Epithelial cell of esophagus (primary cell): ENCODE data around the gene MYCN.

ENCODE experiments used
- DNase-seq: peaks from one replicate; pipeline ENCODE4 v3.0.0; 2010; ENCODE audit warnings: low read depth
- H3K4me3 ChIP-seq: 2 replicates; pipeline ENCODE4 v1.5.1; 2011; ENCODE audit warnings: mild to moderate bottlenecking, low read length, control low read depth
- TF ChIP-seq, protein P1 (sequence below): IDR thresholded peaks from 2 replicates; pipeline ENCODE4 v1.5.1; 2011; ENCODE audit warnings: low read depth, mild to moderate bottlenecking, low read length, control low read depth, inconsistent platforms; ENCODE audit not compliant: insufficient read depth; ENCODE audit errors: missing control alignments

The MYCN gene

DNA sequence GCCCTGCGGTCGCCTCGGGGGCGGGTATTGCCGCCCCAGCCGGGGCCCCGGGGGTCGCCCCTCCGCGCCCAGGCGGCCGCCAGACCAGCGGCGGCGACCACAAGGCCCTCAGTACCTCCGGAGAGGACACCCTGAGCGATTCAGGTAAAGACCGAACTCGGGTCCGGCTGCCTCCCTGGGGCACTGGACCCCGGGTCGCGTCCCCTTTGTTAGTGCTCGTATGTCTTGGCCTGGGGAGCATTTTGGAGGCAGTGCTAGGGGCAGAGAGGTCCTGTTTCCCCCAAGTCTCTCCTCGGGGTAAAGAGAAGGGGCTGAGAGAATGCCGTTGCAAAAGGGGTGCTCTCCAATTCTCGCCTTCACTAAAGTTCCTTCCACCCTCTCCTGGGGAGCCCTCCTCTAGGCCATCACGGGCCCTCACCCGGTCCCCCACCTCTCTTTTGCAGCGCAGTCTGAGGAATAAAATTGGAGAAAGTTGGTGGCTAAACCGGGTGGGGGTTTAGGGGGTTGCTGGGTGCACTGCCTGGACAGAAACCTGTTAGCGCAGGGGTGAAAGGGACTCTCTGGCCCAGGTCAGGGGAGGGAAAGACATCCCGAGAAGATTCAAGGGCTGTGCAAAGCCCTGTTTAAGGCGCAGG, 2.5 kb downstream of the MYCN start:
- no peak for DNase-seq
- no peak overlapping the region for H3K4me3 ChIP-seq

DNA sequence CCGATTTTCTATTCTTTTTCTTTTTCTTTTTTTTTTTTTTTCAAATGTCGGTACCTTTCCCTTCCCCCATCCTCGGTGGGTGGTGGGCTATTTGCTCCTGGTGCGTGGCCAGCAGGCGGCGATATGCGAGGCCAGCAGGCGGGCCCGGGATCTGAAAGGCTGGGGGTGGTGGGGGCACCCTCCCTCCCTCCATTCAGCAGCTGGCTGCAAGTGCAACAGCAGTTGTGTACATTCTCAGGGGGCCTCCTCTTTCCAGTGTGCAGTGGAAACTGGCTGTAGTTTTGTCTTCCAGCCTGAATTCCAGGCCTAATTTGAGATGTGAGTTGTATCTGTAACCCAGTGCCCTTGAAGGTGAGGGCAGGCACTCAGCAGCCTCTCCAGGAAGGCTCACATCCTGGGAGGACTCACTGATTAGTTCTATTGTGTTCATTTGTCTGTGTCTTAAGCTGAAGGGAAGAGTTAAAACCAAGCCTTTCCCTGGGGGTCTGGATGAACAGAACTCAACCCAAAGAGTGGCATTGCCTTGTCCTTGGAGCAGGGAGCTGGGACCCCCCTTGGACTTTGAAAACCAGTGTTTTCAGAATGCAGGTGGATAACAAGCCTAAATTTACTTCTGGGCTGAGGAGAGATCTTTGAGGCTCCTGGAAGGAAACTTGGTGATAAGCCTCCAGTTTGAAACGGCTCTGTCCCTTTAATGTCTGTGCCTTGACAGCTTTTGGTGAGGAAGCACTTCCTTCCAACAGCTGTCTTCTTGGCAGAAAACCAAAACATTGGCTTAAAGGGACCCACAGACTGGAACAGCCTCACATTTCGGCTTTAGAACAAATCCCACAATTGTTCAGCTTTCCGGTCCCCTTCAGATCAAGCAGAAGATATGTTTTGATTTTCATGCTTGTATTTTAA, 3.3 kb downstream of the MYCN start:
- TF ChIP-seq, protein P1, sequence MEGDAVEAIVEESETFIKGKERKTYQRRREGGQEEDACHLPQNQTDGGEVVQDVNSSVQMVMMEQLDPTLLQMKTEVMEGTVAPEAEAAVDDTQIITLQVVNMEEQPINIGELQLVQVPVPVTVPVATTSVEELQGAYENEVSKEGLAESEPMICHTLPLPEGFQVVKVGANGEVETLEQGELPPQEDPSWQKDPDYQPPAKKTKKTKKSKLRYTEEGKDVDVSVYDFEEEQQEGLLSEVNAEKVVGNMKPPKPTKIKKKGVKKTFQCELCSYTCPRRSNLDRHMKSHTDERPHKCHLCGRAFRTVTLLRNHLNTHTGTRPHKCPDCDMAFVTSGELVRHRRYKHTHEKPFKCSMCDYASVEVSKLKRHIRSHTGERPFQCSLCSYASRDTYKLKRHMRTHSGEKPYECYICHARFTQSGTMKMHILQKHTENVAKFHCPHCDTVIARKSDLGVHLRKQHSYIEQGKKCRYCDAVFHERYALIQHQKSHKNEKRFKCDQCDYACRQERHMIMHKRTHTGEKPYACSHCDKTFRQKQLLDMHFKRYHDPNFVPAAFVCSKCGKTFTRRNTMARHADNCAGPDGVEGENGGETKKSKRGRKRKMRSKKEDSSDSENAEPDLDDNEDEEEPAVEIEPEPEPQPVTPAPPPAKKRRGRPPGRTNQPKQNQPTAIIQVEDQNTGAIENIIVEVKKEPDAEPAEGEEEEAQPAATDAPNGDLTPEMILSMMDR: peak; percentile 15
- no peak overlapping the region for H3K4me3 ChIP-seq
- no peak for DNase-seq

More for the DNA sequence above, 2.5 kb downstream of the MYCN start:
- TF ChIP-seq, protein P1: no peak

DNA sequence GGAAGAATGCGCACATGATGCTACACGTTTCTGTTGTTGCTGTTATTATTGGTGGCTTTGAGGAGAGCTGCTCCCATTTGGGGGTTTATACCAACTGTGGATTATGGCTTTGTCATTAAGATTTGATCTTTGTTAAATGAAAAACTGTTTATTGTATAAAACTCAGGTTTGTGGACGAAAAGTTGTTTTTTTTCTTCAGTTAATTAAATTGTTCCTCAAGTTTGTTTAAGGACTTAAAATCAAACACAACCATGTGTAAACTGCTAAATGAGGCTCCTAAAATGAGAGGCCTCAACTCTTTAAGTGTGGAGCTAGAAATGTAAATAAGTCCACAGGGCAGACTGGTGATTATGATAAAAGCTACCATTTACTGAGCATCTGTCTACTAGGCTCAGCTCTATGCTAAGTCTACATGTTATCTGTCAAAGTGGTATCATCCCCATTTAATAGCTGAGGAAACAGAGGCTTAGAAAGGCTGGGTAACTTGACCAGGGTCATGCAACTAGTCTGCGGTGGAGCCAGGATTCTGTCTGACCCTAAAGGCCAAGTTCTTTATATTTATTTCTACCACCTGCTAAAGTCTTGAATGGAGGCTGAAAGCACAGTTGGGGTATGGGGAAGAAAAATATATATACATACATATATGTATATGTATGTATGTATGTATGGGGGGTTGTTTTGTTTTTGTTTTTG, 4.1 kb downstream of the MYCN start:
- no peak overlapping the region for H3K4me3 ChIP-seq
- TF ChIP-seq, protein P1: no peak
- no peak for DNase-seq

DNA sequence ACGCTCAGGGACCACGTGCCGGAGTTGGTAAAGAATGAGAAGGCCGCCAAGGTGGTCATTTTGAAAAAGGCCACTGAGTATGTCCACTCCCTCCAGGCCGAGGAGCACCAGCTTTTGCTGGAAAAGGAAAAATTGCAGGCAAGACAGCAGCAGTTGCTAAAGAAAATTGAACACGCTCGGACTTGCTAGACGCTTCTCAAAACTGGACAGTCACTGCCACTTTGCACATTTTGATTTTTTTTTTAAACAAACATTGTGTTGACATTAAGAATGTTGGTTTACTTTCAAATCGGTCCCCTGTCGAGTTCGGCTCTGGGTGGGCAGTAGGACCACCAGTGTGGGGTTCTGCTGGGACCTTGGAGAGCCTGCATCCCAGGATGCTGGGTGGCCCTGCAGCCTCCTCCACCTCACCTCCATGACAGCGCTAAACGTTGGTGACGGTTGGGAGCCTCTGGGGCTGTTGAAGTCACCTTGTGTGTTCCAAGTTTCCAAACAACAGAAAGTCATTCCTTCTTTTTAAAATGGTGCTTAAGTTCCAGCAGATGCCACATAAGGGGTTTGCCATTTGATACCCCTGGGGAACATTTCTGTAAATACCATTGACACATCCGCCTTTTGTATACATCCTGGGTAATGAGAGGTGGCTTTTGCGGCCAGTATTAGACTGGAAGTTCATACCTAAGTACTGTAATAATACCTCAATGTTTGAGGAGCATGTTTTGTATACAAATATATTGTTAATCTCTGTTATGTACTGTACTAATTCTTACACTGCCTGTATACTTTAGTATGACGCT, 5.8 kb downstream of the MYCN start:
- H3K4me3 ChIP-seq: no peak overlapping the region
- TF ChIP-seq, protein P1: no peak
- no peak for DNase-seq

DNA sequence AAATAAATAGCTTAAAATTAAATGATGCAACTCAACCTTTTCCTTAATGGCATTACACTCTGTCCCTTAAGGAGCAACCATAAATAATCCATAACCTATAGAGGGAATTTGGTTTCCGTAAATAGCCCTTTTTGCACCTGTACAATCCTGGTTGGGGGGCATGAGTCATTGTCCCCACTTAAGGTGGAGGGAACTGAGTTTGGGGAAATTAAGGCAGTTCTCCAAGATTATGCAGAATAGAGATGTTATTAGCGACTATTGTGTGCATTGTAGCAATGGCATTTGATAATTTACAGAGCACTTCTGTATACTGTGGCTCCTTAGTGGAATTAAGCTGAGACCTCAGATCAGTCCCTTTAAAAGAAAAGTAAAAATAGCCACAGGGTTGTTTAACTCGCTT, 6.6 kb downstream of the MYCN start:
- TF ChIP-seq, protein P1: no peak
- H3K4me3 ChIP-seq: no peak overlapping the region
- DNase-seq: no peak

DNA sequence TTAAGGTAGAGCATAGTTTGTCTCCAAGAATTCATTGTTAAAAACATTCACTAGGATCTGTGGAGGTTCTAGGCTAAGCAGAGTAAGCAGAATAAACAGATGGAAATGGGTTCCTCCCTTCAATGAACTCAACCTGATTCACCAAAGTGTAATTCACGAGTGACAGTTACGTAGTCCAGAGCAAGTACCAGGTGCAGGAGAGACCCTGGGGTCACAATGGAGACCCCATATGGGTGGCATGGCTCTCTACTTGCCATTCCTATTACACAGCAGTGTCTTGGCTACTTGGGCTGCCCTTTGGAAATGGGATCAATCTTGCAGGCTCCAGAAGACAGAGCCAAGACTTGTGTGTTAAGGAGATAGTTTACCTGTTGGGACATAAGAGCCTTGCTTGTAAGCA, 7.1 kb downstream of the MYCN start:
- TF ChIP-seq, protein P1: no peak
- no peak for DNase-seq
- H3K4me3 ChIP-seq: no peak overlapping the region
